ENCODE measurements around the gene NT5DC1.

NT5DC1 gene

GRCh38 chr6:116251568-116252384 is 151.1 kb downstream of the NT5DC1 start:
- DNase-seq, result no peak

- no peak for DNase-seq
Measured at GRCh38 chr6:116253188-116253504, 152.5 kb downstream of the NT5DC1 start.

GRCh38 chr6:116253505-116254296 is 153.0 kb downstream of the NT5DC1 start, which contains the start of gene TSPYL4:
TSS of gene TSPYL4 (minus strand) at chr6:116254075. CDS start at chr6:116254008, 67 bp downstream.
- DNase-seq, result peak; percentile 95

- no peak for DNase-seq
Measured at GRCh38 chr6:116254297-116255056, 153.8 kb downstream of the NT5DC1 start.

GRCh38 chr6:116255246-116255800 is 154.7 kb downstream of the NT5DC1 start:
- DNase-seq, result no peak

GRCh38 chr6:116256694-116257093 is 156.0 kb downstream of the NT5DC1 start:
- DNase-seq, result no peak

GRCh38 chr6:116258520-116258919 is 157.9 kb downstream of the NT5DC1 start:
- DNase-seq, result no peak

- DNase-seq, result no peak
Measured at GRCh38 chr6:116263353-116263752, 162.7 kb downstream of the NT5DC1 start.

GRCh38 chr6:116265041-116265829 is 164.6 kb downstream of the NT5DC1 start:
- no peak for DNase-seq

GRCh38 chr6:116266803-116267202 is 166.2 kb downstream of the NT5DC1 start:
- DNase-seq, result no peak

- no peak for DNase-seq
Measured at GRCh38 chr6:116267836-116268588, 167.4 kb downstream of the NT5DC1 start.

GRCh38 chr6:116268589-116269293 is 168.1 kb downstream of the NT5DC1 start:
- DNase-seq, result peak; percentile 75

- no peak for DNase-seq
Measured at GRCh38 chr6:116271149-116271708, 170.6 kb downstream of the NT5DC1 start.

GRCh38 chr6:116277124-116277523 is 176.5 kb downstream of the NT5DC1 start:
- no peak for DNase-seq

- no peak for DNase-seq
Measured at GRCh38 chr6:116278481-116278829, 177.8 kb downstream of the NT5DC1 start.

- no peak for DNase-seq
Measured at GRCh38 chr6:116278854-116279231, 178.2 kb downstream of the NT5DC1 start.

GRCh38 chr6:116279232-116280160 is 178.8 kb downstream of the NT5DC1 start, which contains the start of gene TSPYL1:
TSS of gene TSPYL1 (minus strand) at chr6:116279930. CDS start at chr6:116279830, 100 bp downstream.
- DNase-seq, result peak; percentile 92

GRCh38 chr6:116280161-116280932 is 179.7 kb downstream of the NT5DC1 start:
- DNase-seq, result no peak

All from NCI-H2171 (cell line).